LNCaP clone FGC (cell line): ENCODE data around the gene GSN.

Experiments
- DNase-seq: peaks from one replicate; pipeline ENCODE4 v3.0.0-alpha.2; 2011; ENCODE audit warnings: low read depth
- H3K4me3 ChIP-seq: 2 replicates; pipeline ENCODE4 v1.5.1; 2011; ENCODE audit warnings: mild to moderate bottlenecking, low read depth, low read length, control low read depth
- CTCF ChIP-seq: IDR thresholded peaks from 2 replicates; pipeline ENCODE4 v1.5.1; 2012; ENCODE audit warnings: mild to moderate bottlenecking; ENCODE audit not compliant: control insufficient read depth, insufficient read depth; ENCODE audit errors: extremely low read depth

The GSN gene

DNA sequence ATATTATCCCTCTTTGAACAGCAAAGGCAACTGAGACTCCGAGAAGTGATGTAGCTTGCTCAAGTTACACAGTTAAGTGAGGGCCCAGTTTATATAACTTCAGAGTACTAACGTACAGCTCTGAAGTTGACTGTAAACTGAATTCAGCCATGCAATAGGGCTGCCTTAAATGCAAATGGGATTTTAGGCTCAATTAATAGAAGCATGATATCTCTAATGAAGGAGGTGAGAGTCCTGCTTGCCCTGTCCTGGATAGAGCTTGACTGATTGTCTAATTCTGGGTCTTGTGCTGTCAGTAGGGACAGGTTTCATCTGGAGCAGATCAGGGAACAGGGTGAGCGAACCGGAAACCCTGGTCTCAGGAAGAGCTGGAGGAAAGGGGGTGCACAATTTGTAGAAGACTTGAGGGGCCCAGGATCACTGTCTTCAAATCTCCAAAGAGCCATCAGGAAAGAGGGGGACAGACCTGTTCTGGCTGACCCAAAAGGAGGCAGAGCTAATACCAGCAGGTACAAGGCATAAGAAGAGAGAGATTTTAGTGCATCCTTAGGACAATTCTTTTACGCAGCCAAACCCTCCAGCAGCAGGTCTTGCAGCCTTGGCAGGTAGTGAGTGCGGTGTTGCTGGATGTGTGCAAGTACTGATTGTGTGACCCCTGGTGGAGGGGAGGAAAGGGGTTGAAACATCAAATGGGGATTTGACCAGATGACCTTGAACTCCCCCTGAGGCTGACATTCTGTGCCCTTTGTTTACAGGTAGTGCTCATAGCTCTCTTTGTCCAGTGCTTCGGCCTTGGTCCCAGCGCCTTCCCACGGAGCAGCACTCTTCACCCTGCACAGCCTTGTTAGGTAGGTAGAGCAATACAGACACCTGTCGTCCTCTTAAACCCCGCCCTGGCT lies 13.0 kb downstream of the GSN start:
- no peak for TF ChIP-seq CTCF
- no peak overlapping the region for H3K4me3 ChIP-seq
- DNase-seq: no peak

GRCh38 chr9:121281614-121282276 lies 13.8 kb downstream of the GSN start:
- H3K4me3 ChIP-seq: no peak overlapping the region
- peak; percentile 30 for DNase-seq
- no peak for TF ChIP-seq CTCF

DNA sequence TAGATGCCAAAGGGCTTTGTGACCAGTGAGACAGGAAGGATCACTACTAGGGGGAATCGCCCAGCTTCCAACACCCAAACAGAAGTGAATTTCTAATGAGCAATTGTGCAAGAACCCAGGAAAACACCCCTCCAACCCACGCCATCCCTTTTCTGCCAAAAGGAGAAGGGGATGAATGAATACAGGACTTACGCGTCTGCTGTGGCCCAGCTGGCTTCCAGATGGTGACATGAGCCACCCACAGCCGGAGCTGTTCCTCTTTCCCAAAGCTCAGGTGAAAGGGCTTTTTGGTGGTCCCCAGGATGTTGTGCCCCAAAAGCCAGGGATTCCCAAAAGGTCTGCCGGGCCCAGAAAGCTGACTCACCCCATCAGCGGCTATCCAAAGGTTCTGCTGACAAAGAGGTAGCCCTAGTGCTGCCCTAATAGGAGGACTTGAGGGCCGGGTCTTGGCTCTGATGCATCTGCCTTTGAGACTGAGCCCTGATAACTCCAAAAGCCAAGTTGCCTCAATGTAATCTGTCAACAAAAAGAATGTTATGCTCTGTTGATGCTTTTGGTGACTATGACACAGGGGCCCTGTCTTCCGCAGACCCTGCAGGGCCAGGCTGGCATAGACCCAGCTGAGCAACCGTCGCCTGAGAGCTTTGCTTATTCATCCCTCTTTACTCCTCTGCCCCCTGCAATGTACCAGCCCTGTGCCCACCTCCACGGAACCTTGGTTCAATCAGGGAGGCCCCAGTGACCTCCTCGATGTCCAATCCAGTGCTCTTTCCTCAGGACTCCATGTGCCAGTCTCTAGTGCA lies 14.5 kb downstream of the GSN start:
- H3K4me3 ChIP-seq: no peak overlapping the region
- no peak for TF ChIP-seq CTCF
- DNase-seq: no peak

- H3K4me3 ChIP-seq: no peak overlapping the region
- TF ChIP-seq CTCF: no peak
- DNase-seq: no peak
Observed at GRCh38 chr9:121283080-121283398, 15.1 kb downstream of the GSN start.

DNA sequence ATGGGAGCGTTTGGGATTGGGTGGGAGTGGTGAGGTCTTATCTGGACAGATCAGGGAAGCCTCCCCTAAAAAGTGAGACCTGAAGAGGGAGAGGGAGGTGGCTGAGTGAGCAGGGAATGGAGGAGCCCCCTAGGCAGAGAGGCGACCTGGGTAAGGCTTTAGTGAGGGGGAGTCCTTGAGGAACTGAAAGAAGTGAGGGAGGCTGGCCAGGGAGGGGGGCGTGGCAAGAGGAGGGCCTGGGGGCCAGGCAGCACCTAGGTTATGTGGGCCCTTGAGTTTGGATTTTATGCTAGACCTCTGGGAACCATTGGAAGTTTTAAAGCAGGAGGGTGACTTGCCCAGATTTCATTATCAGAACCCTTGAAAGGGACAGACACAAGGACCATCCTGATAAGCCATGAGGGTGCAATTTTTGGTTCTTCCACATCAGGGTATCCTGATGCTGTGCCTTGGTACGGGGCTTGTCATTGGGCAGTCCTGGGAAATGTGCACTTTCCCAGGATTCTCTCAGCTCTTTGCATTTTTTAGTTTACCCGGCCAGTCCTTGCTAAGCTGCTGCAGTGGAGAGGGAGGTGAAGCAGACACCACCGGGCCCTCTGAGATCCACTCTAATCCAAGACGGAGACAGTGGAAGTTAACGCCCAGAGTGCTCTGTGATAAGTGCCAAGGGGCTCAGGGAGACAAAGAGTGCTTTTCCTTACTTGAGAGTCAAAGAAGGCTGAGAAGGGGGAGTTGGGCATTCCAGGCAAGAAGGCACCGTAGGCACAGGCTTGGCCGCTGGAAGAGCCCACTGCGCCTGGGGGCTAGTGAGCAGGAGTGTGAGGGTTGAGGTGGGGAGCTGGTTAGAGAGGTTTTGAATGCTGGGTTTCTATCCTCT lies 16.1 kb downstream of the GSN start:
- no peak overlapping the region for H3K4me3 ChIP-seq
- no peak for DNase-seq
- TF ChIP-seq CTCF: no peak
